Activated T-cell treated with anti-CD3 and anti-CD28 coated beads, Interleukin-2, amount 50 U/mL, for 4 hours (primary cell): ENCODE data around the gene SLMAP. TPM values are rescaled to one million over a fixed set of nuclear protein-coding genes. Genes with fewer than 3 reads are reported as not detected.

Experiments
- ATAC-seq, 2 donors: fragments of 200-7000 bp; cut with Tn5 transposase; one replicate each; pipeline ENCODE4 v1.10.0; 2021
- DNase-seq: peaks from one replicate; pipeline ENCODE4 v3.0.0-alpha.2; 2020
- H3K27me3 Mint-ChIP-seq: one replicate; pipeline ENCODE4 v1.8.0; 2021; ENCODE audit warnings: low read depth, mixed read lengths
- H3K36me3 Mint-ChIP-seq: one replicate; pipeline ENCODE4 v1.8.0; 2022; ENCODE audit warnings: mixed read lengths; ENCODE audit not compliant: insufficient read depth
- H3K4me1 Mint-ChIP-seq: one replicate; pipeline ENCODE4 v1.8.0; 2021; ENCODE audit warnings: low read depth, mixed read lengths
- H3K4me3 Mint-ChIP-seq: one replicate; pipeline ENCODE4 v1.8.0; 2021; ENCODE audit warnings: mild to moderate bottlenecking, moderate library complexity, mixed read lengths
- H3K9me3 Mint-ChIP-seq: one replicate; pipeline ENCODE4 v1.8.0; 2021; ENCODE audit warnings: mixed read lengths
- total RNA-seq, 3 donors: library from RNA; stranded (reverse); gene quantifications; one replicate each; pipeline ENCODE4 v1.2.1, GENCODE V29; 2021

The SLMAP gene
- total RNA-seq, 3 donors from 2014 or later = 55.7 to 61.4 (median 56.1) TPM

- DNase-seq = no peak
- ATAC-seq = no peak
- Mint-ChIP-seq H3K4me1 (peaks cover 39% of the 10 kb centered on the region), H3K27me3 (no peaks in the 10 kb centered on the region), H3K36me3 (no peaks in the 10 kb centered on the region), H3K9me3 (no peaks in the 10 kb centered on the region), H3K4me3 (no peak overlapping the region)
Measured at GRCh38 chr3:57816471-57817095, 60.5 kb downstream of the SLMAP start.

DNA sequence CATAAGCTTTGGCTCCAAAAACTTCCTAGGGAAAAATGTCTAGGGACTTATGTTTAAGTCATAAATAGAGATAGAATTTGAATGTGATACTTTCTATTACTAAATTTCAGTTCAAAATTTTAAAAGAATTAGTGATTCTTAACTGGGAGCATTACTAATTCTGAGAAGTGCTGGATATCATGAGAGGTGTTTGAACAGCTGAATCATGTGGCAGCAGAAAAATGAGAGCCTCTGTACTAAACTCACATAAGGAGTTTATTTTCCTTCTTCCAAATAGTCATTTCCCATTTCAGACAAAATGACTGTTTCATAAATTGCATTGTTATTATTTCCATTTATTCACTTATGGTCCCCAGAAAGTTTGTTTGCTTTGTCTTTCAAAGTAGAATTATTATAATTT lies 62.7 kb downstream of the SLMAP start:
- DNase-seq (no peak), ATAC-seq (peak; percentile 35 to 53)
- Mint-ChIP-seq H3K4me3 (no peak overlapping the region), H3K9me3 (no peaks in the 10 kb centered on the region), H3K36me3 (peaks cover 4% of the 10 kb centered on the region), H3K27me3 (no peaks in the 10 kb centered on the region), H3K4me1 (peaks cover 43% of the 10 kb centered on the region)

DNA sequence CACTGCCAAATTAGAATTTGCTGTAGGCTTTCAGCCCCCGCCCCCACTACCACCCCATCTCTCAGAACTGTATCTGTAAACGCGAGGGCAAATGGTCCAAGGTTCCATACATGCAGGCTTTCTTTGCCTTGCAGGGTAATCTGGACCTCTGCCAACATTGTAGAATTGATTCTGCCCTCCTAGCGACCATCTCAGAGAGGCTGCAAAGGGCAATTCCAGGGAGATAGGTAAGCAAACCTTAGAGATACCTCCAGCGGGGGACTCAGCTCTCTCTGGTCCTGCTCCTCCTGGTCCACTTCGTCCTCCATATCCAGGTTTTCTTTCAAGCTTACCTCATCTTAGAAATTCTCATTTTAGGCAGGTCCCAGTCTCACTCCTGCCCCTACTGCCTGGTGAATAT lies 64.4 kb downstream of the SLMAP start:
- no peak overlapping the region for H3K4me3 Mint-ChIP-seq
- peaks cover 4% of the 10 kb centered on the region for H3K36me3 Mint-ChIP-seq
- DNase-seq (no peak), ATAC-seq (no peak)
- no peaks in the 10 kb centered on the region for H3K27me3 Mint-ChIP-seq
- no peaks in the 10 kb centered on the region for H3K9me3 Mint-ChIP-seq
- H3K4me1 Mint-ChIP-seq = peaks cover 38% of the 10 kb centered on the region

DNA sequence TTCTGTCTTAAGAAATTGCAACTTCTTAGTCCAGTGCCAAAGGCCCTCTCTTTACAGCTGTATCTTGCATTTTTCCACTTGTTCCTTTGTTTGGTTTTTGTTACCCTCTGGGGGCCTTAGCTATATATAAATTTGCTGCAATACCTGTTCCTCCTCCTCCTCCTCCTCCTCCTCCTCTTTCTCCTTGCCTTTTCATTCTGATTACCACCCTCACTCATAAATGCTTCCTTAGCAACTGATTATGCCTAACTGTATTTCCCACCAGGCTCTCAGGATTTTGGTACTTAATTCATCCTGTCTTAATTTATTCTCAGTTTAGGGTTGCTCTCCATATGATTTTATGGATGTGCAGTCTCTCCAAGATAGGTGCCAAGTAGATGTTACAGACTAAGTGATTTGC lies 65.7 kb downstream of the SLMAP start:
- Mint-ChIP-seq H3K4me3 (no peak overlapping the region), H3K4me1 (peaks cover 38% of the 10 kb centered on the region), H3K36me3 (peaks cover 4% of the 10 kb centered on the region), H3K9me3 (no peaks in the 10 kb centered on the region), H3K27me3 (no peaks in the 10 kb centered on the region)
- no peak for DNase-seq
- no peak for ATAC-seq

DNA sequence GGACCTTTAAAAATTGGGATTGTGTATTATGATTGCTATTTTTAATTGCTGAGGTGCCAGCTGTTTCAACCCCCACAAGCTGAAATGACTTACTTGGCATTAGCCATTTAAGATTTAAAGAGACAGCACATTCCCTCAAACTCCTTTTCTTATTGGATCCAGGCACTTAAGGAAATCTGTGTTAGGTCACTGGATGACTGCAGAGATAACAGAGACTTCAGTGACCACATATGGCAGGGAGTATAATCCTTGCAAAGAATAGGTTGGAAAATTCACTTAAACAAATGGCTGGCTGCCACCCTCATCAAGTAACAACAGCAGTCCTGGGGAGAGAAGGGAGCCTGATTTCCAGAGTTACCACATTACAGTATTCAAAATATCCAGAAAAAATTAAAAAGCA lies 66.6 kb downstream of the SLMAP start:
- H3K4me1 Mint-ChIP-seq = peaks cover 38% of the 10 kb centered on the region
- H3K36me3 Mint-ChIP-seq = peaks cover 4% of the 10 kb centered on the region
- DNase-seq = no peak
- H3K27me3 Mint-ChIP-seq = no peaks in the 10 kb centered on the region
- no peak overlapping the region for H3K4me3 Mint-ChIP-seq
- no peaks in the 10 kb centered on the region for H3K9me3 Mint-ChIP-seq
- ATAC-seq = no peak

DNA sequence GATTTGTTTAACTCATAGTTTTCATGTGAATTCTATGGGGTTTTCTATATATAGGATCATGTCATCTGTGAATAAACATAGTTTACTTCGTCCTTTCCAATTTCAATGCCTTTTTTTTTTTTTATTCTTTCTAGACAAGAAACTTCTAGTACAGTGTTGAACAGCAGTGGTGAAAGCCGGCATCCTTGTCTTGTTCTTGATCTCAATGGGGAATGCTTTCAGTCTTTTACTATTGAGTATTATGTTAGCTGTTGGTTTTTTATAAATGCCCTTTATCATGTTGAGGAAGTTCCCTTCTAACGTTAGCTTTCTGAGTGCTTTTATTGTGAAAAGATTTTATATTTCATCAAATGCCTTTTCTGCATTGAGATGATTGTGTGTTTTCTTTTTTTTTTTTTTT lies 69.0 kb downstream of the SLMAP start:
- Mint-ChIP-seq H3K27me3 (no peaks in the 10 kb centered on the region), H3K36me3 (peaks cover 4% of the 10 kb centered on the region), H3K9me3 (no peaks in the 10 kb centered on the region), H3K4me1 (peaks cover 27% of the 10 kb centered on the region), H3K4me3 (no peak overlapping the region)
- no peak for ATAC-seq
- DNase-seq = no peak

DNA sequence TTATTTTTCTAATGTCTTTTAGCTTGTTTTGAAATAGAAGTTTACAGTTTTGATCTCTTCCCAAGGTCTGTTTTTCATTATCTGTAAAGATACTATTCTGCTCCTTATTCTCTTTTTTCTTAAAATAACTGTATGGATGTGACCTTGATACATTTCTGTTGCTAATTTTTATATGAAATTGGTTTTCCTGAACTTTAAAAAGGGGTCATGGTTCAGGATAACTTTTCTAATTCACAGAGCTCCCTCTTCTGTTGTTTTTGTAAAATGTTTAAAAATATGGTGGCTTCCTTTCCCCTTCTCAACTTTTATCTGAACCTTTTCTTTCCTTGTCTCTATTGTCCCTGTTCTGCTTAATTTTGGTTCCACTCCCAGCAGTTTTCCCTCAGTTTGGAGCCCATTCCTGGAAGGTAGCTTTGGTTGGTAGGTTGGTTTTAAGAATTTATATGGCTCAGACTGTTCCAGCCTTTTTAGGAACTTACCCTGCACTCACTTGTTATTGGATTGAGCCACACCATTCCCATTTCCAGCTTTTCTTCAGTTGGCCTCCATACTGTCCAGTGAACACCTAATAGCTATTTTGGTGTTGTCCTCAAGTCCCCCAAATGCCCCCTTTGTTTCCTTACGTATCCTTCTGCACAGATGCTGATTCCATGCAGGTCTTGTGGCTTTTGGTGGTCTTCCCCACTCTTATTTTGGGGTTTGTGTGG lies 70.3 kb downstream of the SLMAP start:
- H3K27me3 Mint-ChIP-seq = no peaks in the 10 kb centered on the region
- H3K4me3 Mint-ChIP-seq = no peak overlapping the region
- peaks cover 24% of the 10 kb centered on the region for H3K4me1 Mint-ChIP-seq
- H3K9me3 Mint-ChIP-seq = no peaks in the 10 kb centered on the region
- no peak for DNase-seq
- no peak for ATAC-seq
- peaks cover 5% of the 10 kb centered on the region for H3K36me3 Mint-ChIP-seq

- Mint-ChIP-seq H3K9me3 (no peaks in the 10 kb centered on the region), H3K4me1 (peaks cover 20% of the 10 kb centered on the region), H3K36me3 (peaks cover 11% of the 10 kb centered on the region), H3K27me3 (no peaks in the 10 kb centered on the region), H3K4me3 (no peak overlapping the region)
- ATAC-seq = no peak
- DNase-seq = no peak
Measured at GRCh38 chr3:57826952-57827723, 71.0 kb downstream of the SLMAP start.

- H3K4me1 Mint-ChIP-seq = peaks cover 20% of the 10 kb centered on the region
- H3K4me3 Mint-ChIP-seq = no peak overlapping the region
- peaks cover 14% of the 10 kb centered on the region for H3K36me3 Mint-ChIP-seq
- no peak for DNase-seq
- no peaks in the 10 kb centered on the region for H3K9me3 Mint-ChIP-seq
- H3K27me3 Mint-ChIP-seq = no peaks in the 10 kb centered on the region
- ATAC-seq = no peak
Measured at GRCh38 chr3:57827757-57828156, 71.6 kb downstream of the SLMAP start.

GRCh38 chr3:57832486-57832885 lies 76.4 kb downstream of the SLMAP start:
- Mint-ChIP-seq H3K36me3 (peaks cover 15% of the 10 kb centered on the region), H3K4me1 (peaks cover 2% of the 10 kb centered on the region), H3K4me3 (no peak overlapping the region), H3K27me3 (no peaks in the 10 kb centered on the region), H3K9me3 (no peaks in the 10 kb centered on the region)
- no peak for ATAC-seq
- no peak for DNase-seq

GRCh38 chr3:57832900-57833313 lies 76.8 kb downstream of the SLMAP start:
- H3K27me3 Mint-ChIP-seq = no peaks in the 10 kb centered on the region
- H3K4me1 Mint-ChIP-seq = peaks cover 2% of the 10 kb centered on the region
- H3K4me3 Mint-ChIP-seq = no peak overlapping the region
- no peak for ATAC-seq
- peaks cover 15% of the 10 kb centered on the region for H3K36me3 Mint-ChIP-seq
- H3K9me3 Mint-ChIP-seq = no peaks in the 10 kb centered on the region
- no peak for DNase-seq

GRCh38 chr3:57833763-57834162 lies 77.7 kb downstream of the SLMAP start:
- H3K9me3 Mint-ChIP-seq = no peaks in the 10 kb centered on the region
- DNase-seq (no peak), ATAC-seq (no peak)
- no peaks in the 10 kb centered on the region for H3K27me3 Mint-ChIP-seq
- H3K4me3 Mint-ChIP-seq = no peak overlapping the region
- H3K36me3 Mint-ChIP-seq = peaks cover 15% of the 10 kb centered on the region
- peaks cover 2% of the 10 kb centered on the region for H3K4me1 Mint-ChIP-seq

GRCh38 chr3:57837686-57838085 lies 81.6 kb downstream of the SLMAP start:
- ATAC-seq (no peak), DNase-seq (no peak)
- H3K9me3 Mint-ChIP-seq = no peaks in the 10 kb centered on the region
- H3K4me3 Mint-ChIP-seq = no peak overlapping the region
- no peaks in the 10 kb centered on the region for H3K27me3 Mint-ChIP-seq
- peaks cover 6% of the 10 kb centered on the region for H3K4me1 Mint-ChIP-seq
- H3K36me3 Mint-ChIP-seq = peaks cover 7% of the 10 kb centered on the region

GRCh38 chr3:57838627-57839026 lies 82.5 kb downstream of the SLMAP start:
- Mint-ChIP-seq H3K4me1 (peaks cover 6% of the 10 kb centered on the region), H3K4me3 (no peak overlapping the region), H3K36me3 (peaks cover 4% of the 10 kb centered on the region), H3K9me3 (no peaks in the 10 kb centered on the region), H3K27me3 (no peaks in the 10 kb centered on the region)
- ATAC-seq (no peak), DNase-seq (no peak)

GRCh38 chr3:57840473-57840872 lies 84.4 kb downstream of the SLMAP start:
- Mint-ChIP-seq H3K4me3 (no peak overlapping the region), H3K27me3 (no peaks in the 10 kb centered on the region), H3K36me3 (peaks cover 5% of the 10 kb centered on the region), H3K4me1 (peaks cover 6% of the 10 kb centered on the region), H3K9me3 (no peaks in the 10 kb centered on the region)
- DNase-seq (no peak), ATAC-seq (no peak)
